Endothelial cell of umbilical vein (primary cell): ENCODE results near the gene DHX15. TPM values are rescaled to one million over a fixed set of nuclear protein-coding genes. Genes with fewer than 3 reads are reported as not detected.

ENCODE experiments used
- BruUV-seq: library from RNA; stranded (reverse); fragments of 400-500 nt; replicated peaks from 2 replicates; lab custom pipeline; 2021; lab: Mats Ljungman, UMichigan
- CTCF ChIA-PET: fragments of 300-600, 350-600 bp; sonication (Branson Sonifier 250); formaldehyde crosslinking; loops from one replicate; lab custom pipeline; 2021; ENCODE audit warnings: antibody characterized with exemption, inconsistent platforms; lab: Charles Lee
- POLR2A ChIA-PET: fragments of 300-600, 350-600 bp; sonication (Branson Sonifier 250); formaldehyde crosslinking; loops from one replicate; lab custom pipeline; 2021; ENCODE audit warnings: antibody characterized with exemption, inconsistent platforms; lab: Charles Lee
- DNase-seq: peaks from one replicate; pipeline ENCODE4 v3.0.0-alpha.2; 2011; ENCODE audit warnings: low read depth, low spot score
- FAIRE-seq: peaks from 2 replicates; lab custom pipeline; 2011; peaks lifted over from hg19 to GRCh38; lab: Jason Lieb, UNC
- H2AFZ ChIP-seq: 2 replicates; pipeline ENCODE4 v1.6.0; 2012; ENCODE audit warnings: low read depth, low read length, control low read depth, inconsistent platforms
- H3K27ac ChIP-seq: 2 replicates; pipeline ENCODE4 v1.5.1; 2011; ENCODE audit warnings: low read depth, mild to moderate bottlenecking, control low read depth, low read length, moderate library complexity; ENCODE audit not compliant: insufficient read depth
- H3K27me3 ChIP-seq, 2 experiments: 2 replicates each; pipeline versions ENCODE4 v1.6.0 to v1.6.1; 2011; ENCODE audit warnings: low read length in 2 of 2, mixed read lengths in 1 of 2; ENCODE audit not compliant: control insufficient read depth in 2 of 2, insufficient read depth in 2 of 2
- H3K36me3 ChIP-seq, 2 experiments: 2 replicates in 1 of 2; 3 replicates in 1 of 2; pipeline ENCODE4 v1.5.1; 2011; ENCODE audit warnings: low read length in 2 of 2, mild to moderate bottlenecking in 1 of 2, moderate library complexity in 1 of 2; ENCODE audit not compliant: control insufficient read depth in 2 of 2, insufficient read depth in 2 of 2; ENCODE audit errors: extremely low read depth in 1 of 2
- H3K4me1 ChIP-seq: 3 replicates; pipeline ENCODE4 v1.5.1; 2011; ENCODE audit warnings: mild to moderate bottlenecking, low read length; ENCODE audit not compliant: control insufficient read depth, insufficient read depth; ENCODE audit errors: extremely low read depth
- H3K4me2 ChIP-seq: 2 replicates; pipeline ENCODE4 v1.6.1; 2011; ENCODE audit warnings: low read length, control low read depth, mixed read lengths; ENCODE audit not compliant: insufficient read depth
- H3K4me3 ChIP-seq, 3 experiments: fragments of 200-600 bp in 1 of 3; sonication (generic), shearing (Covaris generic) in 1 of 3; replicated peaks in 1 of 3; 2 replicates each; pipeline ENCODE4 v1.5.1; 2011 to 2016; ENCODE audit warnings: control low read depth in 3 of 3, low read length in 3 of 3, mild to moderate bottlenecking in 2 of 3, inconsistent platforms in 1 of 3, low read depth in 1 of 3, moderate library complexity in 1 of 3; ENCODE audit not compliant: insufficient read depth in 1 of 3
- H3K79me2 ChIP-seq: 2 replicates; pipeline ENCODE4 v1.6.0; 2012; ENCODE audit warnings: low read length, inconsistent platforms; ENCODE audit not compliant: control insufficient read depth, insufficient read depth
- H3K9ac ChIP-seq: replicated peaks from 2 replicates; pipeline ENCODE3; 2011; ENCODE audit warnings: low read length, control low read depth; ENCODE audit not compliant: insufficient read depth; ENCODE audit errors: extremely low read depth
- H3K9me1 ChIP-seq: replicated peaks from 3 replicates; pipeline ENCODE4 v1.6.0; 2011; ENCODE audit warnings: mild to moderate bottlenecking, low read length; ENCODE audit not compliant: control insufficient read depth, insufficient read depth; ENCODE audit errors: extremely low read depth
- H3K9me3 ChIP-seq: replicated peaks from 2 replicates; pipeline ENCODE4 v1.5.1; 2012; ENCODE audit warnings: low read length, inconsistent platforms; ENCODE audit not compliant: control insufficient read depth, insufficient read depth
- H4K20me1 ChIP-seq: replicated peaks from 2 replicates; pipeline ENCODE3; 2011; ENCODE audit warnings: mild to moderate bottlenecking, low read length; ENCODE audit not compliant: control insufficient read depth, insufficient read depth; ENCODE audit errors: extremely low read depth
- CTCF ChIP-seq, 2 donors: IDR thresholded peaks; 1 replicate in 1 of 2; 2 replicates in 1 of 2; pipeline ENCODE4 v1.5.1; 2011; ENCODE audit warnings: low read length in 2 of 2, mild to moderate bottlenecking in 2 of 2, moderate library complexity in 2 of 2, control low read depth in 1 of 2, inconsistent platforms in 1 of 2, low read depth in 1 of 2; ENCODE audit not compliant: insufficient read depth in 1 of 2; ENCODE audit errors: extremely low read depth in 1 of 2
- FOS ChIP-seq: IDR thresholded peaks from 2 replicates; pipeline ENCODE4 v1.6.1; 2011; ENCODE audit warnings: mild to moderate bottlenecking, low read length, moderate library complexity, borderline replicate concordance; ENCODE audit not compliant: insufficient read depth
- dilution Hi-C: fragments of 300-500 bp; cut with MboI; formaldehyde crosslinking; loops from one replicate; pipeline ENCODE4 v1.15.0; 2019; ENCODE audit warnings: low sequenced_read_pairs; ENCODE audit not compliant: extremely low pct_ligation_motif_present
- intact Hi-C: fragments of 100-400 bp; cut with micrococcal nuclease; formaldehyde crosslinking; loops from one replicate; pipeline ENCODE4 v1.10.0; 2022
- polyA plus RNA-seq, 4 experiments: library from polyadenylated mRNA; depleted of rRNA in 3 of 4; stranded (reverse) in 3 of 4; unstranded in 1 of 4; fragments of >200 nt; gene quantifications; 2 replicates each; pipeline versions ENCODE4 v1.2.1 to v1.2.3, GENCODE V29; 2011 to 2012; ENCODE audit warnings: missing spikeins in 1 of 4
- total RNA-seq: library from RNA; stranded (reverse); gene quantifications from 2 replicates; pipeline ENCODE4 v1.2.3, GENCODE V29; 2021

Gene DHX15
- total and polyA plus RNA-seq, 2 donors (not counting 3 experiments of a cell fraction or from before 2014, with no cell fraction given), result 72.3 to 152 TPM

DNA sequence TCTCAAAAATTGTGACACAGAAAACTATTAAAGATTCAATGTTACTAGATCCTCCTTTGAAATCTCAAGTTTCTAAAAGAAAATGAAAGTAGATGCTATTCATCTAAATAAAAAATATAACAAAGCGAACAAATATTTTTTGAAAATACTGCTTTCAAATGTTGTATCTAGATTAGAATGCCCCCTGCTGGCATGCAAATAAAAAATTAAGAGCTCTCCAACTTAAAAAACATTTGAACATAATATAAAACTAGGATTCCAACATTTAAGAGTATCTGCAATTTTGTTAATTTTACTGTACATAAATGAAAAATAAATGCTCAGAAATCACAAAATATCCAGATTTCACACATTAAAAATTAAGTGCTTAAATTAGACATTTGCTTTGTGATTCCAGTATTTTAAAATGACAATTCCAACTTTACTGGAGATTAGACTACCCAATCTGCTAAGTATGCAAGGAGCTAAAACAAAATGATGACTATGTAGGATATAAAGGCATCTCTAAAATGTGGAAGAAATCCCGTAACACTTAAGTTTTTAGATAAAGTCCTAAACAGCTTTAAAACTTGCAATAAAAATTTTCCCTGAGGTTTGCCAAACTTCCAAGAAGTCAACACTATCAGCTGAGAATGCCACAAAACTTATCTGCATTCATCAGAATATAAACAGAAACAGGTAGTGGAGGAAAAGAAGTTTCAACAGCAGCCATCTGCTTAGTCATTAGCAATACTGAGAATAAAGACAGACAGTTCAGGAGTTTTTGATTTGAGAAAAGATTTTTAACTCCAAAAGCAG lies 32.7 kb downstream of the DHX15 start:
- BruUV-seq, result no TSS peak
- Histone ChIP-seq H4K20me1 (peaks cover 14% of the 10 kb centered on the region), H3K36me3 (peaks cover 4 to 14% of the 10 kb centered on the region in 2 experiments), H3K4me1 (peaks cover 12% of the 10 kb centered on the region), H3K27me3 (no peaks in the 10 kb centered on the region), H2AFZ (no peak overlapping the region), H3K9ac (no peak overlapping the region), H3K9me3 (no peaks in the 10 kb centered on the region), H3K4me3 (no peak overlapping the region), H3K9me1 (no peaks in the 10 kb centered on the region), H3K27ac (peak overlapping the region; percentile 5), H3K79me2 (peaks cover 95% of the 10 kb centered on the region), H3K4me2 (peak overlapping the region; percentile 26)
- DNase-seq, result peak; percentile 61
- ChIA-PET POLR2A (no interaction called here), CTCF (interaction anchor here (0.7 to 5.4 kb wide), 33 partner anchors 10 to 816 kb away, joined by 3 to 75 read pairs (median 5); partner anchors contain the start of gene DHX15)
- dilution Hi-C loops (no loop called here), intact Hi-C loops (loop anchor here (5.0 to 10.0 kb wide), 2 partner anchors 64 to 363 kb away; partner anchors contain the start of gene CCDC149)
- FAIRE-seq, result no peak
- TF ChIP-seq FOS (no peak), CTCF (IDR thresholded peaks at IDR 0.05; ENCODE audit: extremely low read depth in 1 of 2, insufficient read depth in 1 of 2, low read depth in 1 of 2, low read length in 2 of 2) (peak; percentile 19 to 23)
